Transverse colon (tissue), 4 donors: ENCODE results near the gene CAMTA1. TPM values are rescaled to one million over a fixed set of nuclear protein-coding genes. Genes with fewer than 3 reads are reported as not detected.
A peak's percentile ranks its signal among the peaks of the same experiment; 100 is the strongest.

ENCODE experiments used
- DNase-seq: peaks from one replicate; pipeline ENCODE4 v3.0.0-alpha.2; 2019
- H3K27ac ChIP-seq, 4 donors: fragments of 200-600 bp; sonication (generic); 2 replicates each; pipeline ENCODE4 v1.5.1; 2016 to 2018; ENCODE audit warnings: inconsistent platforms in 4 of 4
- H3K27me3 ChIP-seq: fragments of 200-600 bp; sonication (generic); 2 replicates; pipeline ENCODE4 v1.5.1; 2017; ENCODE audit warnings: inconsistent platforms
- H3K36me3 ChIP-seq, 4 donors: fragments of 200-600 bp; sonication (generic); 2 replicates each; pipeline ENCODE4 v1.5.1; 2017 to 2019; ENCODE audit warnings: inconsistent platforms in 4 of 4
- H3K4me1 ChIP-seq, 4 donors: fragments of 200-600 bp; sonication (generic); 2 replicates each; pipeline ENCODE4 v1.5.1; 2017 to 2020; ENCODE audit warnings: inconsistent platforms in 4 of 4
- H3K4me3 ChIP-seq, 4 donors: fragments of 200-600 bp; sonication (generic); 1 replicate in 1 of 4; 2 replicates in 3 of 4; pipeline versions ENCODE4 v1.5.1 to v1.6.1; 2017 to 2019; ENCODE audit warnings: inconsistent platforms in 4 of 4
- H3K9me3 ChIP-seq, 2 donors: fragments of 200-600 bp; sonication (generic); 2 replicates each; pipeline ENCODE4 v1.5.1; 2017 to 2019; ENCODE audit warnings: inconsistent platforms in 2 of 2
- CTCF ChIP-seq, 5 experiments: fragments of 200-600 bp in 3 of 5; fragments of 450-650 bp in 2 of 5; sonication (generic) in 3 of 5; IDR thresholded peaks; 1 replicate in 2 of 5; 2 replicates in 3 of 5; pipeline ENCODE4 v1.5.1; 2016 to 2017; ENCODE audit warnings: antibody characterized with exemption in 5 of 5, inconsistent platforms in 3 of 5, mild to moderate bottlenecking in 2 of 5, moderate library complexity in 1 of 5
- EP300 ChIP-seq: sonication (generic); formaldehyde crosslinking; IDR thresholded peaks from one replicate; pipeline ENCODE4 v1.6.1; 2017; ENCODE audit warnings: antibody characterized with exemption, low read depth
- POLR2A ChIP-seq: fragments of 450-650 bp; IDR thresholded peaks from one replicate; pipeline ENCODE4 v1.6.1; 2016; ENCODE audit warnings: antibody characterized with exemption, mild to moderate bottlenecking, moderate library complexity
- POLR2AphosphoS5 ChIP-seq, 3 donors: sonication (generic); formaldehyde crosslinking; IDR thresholded peaks; one replicate each; pipeline ENCODE4 v1.6.1; 2016; ENCODE audit warnings: antibody characterized with exemption in 3 of 3
- WGBS, 2 donors: methylation state at CpG; one replicate each; pipeline ENCODE4 v1.1.5; 2018; ENCODE audit warnings: low coverage in 1 of 2; 5-methylcytosine and 5-hydroxymethylcytosine counted together
- in situ Hi-C, 4 donors: fragments of 200-750 bp; cut with MboI; loops; one replicate each; pipeline versions ENCODE4 v1.15.0 to v1.15.1; 2017; ENCODE audit warnings: low sequenced_read_pairs in 3 of 4, low pct_ligation_motif_present in 1 of 4, low pct_unique_long_range_greater_than_20kb in 1 of 4
- intact Hi-C: fragments of 100-400 bp; cut with DNase I; formaldehyde crosslinking; loops from one replicate; pipeline ENCODE4 v1.15.1; 2023; ENCODE audit warnings: low total_unique reads
- total RNA-seq, 4 donors: library from RNA; depleted of rRNA; stranded (reverse); fragments of >200 nt; gene quantifications; one replicate each; pipeline ENCODE4 v1.1.0, GENCODE V29; 2016

The CAMTA1 gene
- total RNA-seq, 4 donors from 2014 or later, result 93.8 to 268 (median 130) TPM

DNA sequence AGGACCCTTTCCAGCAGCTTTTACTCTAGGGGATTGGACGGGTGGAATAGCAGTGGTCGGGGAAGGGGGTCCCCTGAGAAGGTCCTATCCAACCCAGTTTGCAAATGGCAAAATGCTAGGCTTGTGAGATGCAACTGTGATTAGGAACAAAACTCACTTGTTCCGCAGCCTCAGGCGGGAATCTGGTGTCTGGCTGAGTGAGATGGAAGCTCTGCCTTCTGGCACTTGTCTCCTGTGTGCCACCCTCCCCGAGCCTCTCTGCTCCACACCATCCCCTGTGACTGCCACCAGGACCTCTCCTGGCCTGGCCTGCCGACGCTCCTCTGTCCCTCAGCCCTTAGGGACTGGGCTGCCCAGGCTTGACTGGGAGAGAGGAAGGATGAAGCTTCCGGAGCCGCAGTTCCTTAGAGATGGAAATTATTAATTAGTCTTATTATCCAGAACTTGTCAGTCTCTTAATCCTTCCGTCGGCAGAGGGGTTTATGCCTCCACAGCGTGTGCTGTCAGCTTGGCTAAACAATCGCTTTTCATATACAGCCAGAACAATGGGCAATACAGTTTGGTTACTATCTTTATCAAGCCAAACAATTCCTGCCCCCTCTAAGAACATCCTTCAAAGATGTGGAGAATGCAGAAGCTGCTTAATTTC lies 693.0 kb downstream of the CAMTA1 start:
- Histone ChIP-seq H3K4me3 (no peak overlapping the region), H3K4me1 (no peaks in the 10 kb centered on the region), H3K9me3 (no peaks in the 10 kb centered on the region), H3K27ac (peak overlapping the region; percentile 60 to 69 (median 66)), H3K36me3 (no peaks in the 10 kb centered on the region), H3K27me3 (no peaks in the 10 kb centered on the region)
- WGBS, 2 donors, result 35 to 62% methylated on average over 8 to 13 of the region's 13 CpGs
- in situ Hi-C loops, result no loop called here
- intact Hi-C loops, result no loop called here
- TF ChIP-seq POLR2AphosphoS5 (IDR thresholded peaks at IDR 0.05), result no peak
- TF ChIP-seq CTCF (IDR thresholded peaks at IDR 0.05), result no peak
- TF ChIP-seq EP300, result no peak
- no peak for TF ChIP-seq POLR2A
- DNase-seq, result no peak

GRCh38 chr1:7478809-7479499 lies 693.7 kb downstream of the CAMTA1 start:
- Histone ChIP-seq H3K27me3 (no peaks in the 10 kb centered on the region), H3K36me3 (no peaks in the 10 kb centered on the region), H3K4me3 (no peak overlapping the region), H3K4me1 (no peaks in the 10 kb centered on the region), H3K27ac (peak overlapping the region; percentile 60 to 69 (median 66)), H3K9me3 (no peaks in the 10 kb centered on the region)
- intact Hi-C loops (no loop called here), in situ Hi-C loops (no loop called here)
- peak; percentile 71 for DNase-seq
- WGBS, 2 donors, result 9 to 37% methylated on average over 4 to 14 of the region's 14 CpGs
- TF ChIP-seq POLR2AphosphoS5 (IDR thresholded peaks at IDR 0.05), result peak; percentile 67 to 87 (median 84)
- TF ChIP-seq POLR2A, result no peak
- no peak for TF ChIP-seq EP300
- no peak for TF ChIP-seq CTCF (IDR thresholded peaks at IDR 0.05)

DNA sequence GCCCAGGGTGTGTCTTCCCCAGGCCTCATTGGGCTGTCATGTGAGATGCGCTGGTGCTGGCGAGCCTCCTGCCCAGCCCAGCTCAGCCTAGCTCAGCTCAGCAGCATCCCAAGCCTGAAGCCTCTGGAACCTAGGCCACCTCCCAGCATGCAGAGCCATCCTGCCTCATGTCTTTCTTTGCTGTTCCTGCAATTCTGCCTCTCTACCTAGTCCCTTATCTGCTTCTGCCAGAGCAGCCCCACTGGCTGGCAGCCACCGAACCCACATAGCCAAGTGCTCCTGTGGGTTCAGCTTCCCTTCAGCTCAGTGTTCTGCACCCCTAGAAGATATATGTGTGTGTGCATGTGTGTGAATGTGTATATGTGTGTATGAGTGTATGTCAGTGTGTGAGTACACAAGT lies 694.3 kb downstream of the CAMTA1 start:
- Histone ChIP-seq H3K4me1 (no peaks in the 10 kb centered on the region), H3K36me3 (no peaks in the 10 kb centered on the region), H3K4me3 (no peak overlapping the region), H3K27me3 (no peaks in the 10 kb centered on the region), H3K27ac (peak overlapping the region in 2 of 4 donors; percentile 41 to 60), H3K9me3 (no peaks in the 10 kb centered on the region)
- DNase-seq, result no peak
- WGBS, 2 donors, result 92% methylated on average over 3 of the region's 3 CpGs; no CpG with 5 or more reads in 1 of the 2 donors
- intact Hi-C loops, result no loop called here
- TF ChIP-seq POLR2A (no peak), POLR2AphosphoS5 (IDR thresholded peaks at IDR 0.05) (no peak), CTCF (IDR thresholded peaks at IDR 0.05) (no peak), EP300 (no peak)
- in situ Hi-C loops, result no loop called here

DNA sequence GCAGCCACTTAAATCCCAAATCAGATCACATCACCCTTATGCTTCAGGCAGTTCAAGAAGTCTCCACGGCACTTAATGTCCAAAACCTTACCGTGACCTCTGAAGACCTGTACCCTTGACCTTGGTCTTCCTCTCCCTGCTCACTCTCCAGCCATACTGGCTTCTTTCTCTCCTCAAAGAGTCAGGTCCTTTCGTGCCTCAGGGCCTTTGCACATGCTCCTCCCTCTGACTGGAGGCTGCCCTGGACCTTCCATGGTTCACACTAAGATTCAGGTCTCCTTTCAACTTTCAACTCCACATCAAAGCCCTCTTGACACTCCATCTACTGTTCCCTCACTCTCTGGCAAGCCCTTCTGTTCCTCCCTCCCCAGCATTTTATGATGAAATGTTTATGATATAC lies 695.9 kb downstream of the CAMTA1 start:
- in situ Hi-C loops, result no loop called here
- Histone ChIP-seq H3K27ac (no peak overlapping the region), H3K27me3 (no peaks in the 10 kb centered on the region), H3K4me3 (no peak overlapping the region), H3K4me1 (no peaks in the 10 kb centered on the region), H3K36me3 (no peaks in the 10 kb centered on the region), H3K9me3 (no peaks in the 10 kb centered on the region)
- 71 to 86% methylated on average over 1 to 3 of the region's 3 CpGs for WGBS, 2 donors
- intact Hi-C loops, result no loop called here
- DNase-seq, result no peak
- TF ChIP-seq POLR2A (no peak), POLR2AphosphoS5 (IDR thresholded peaks at IDR 0.05) (no peak), EP300 (no peak), CTCF (IDR thresholded peaks at IDR 0.05) (no peak)
